ENCODE results near the gene MXI1. TPM values are rescaled to one million over a fixed set of nuclear protein-coding genes. Genes with fewer than 3 reads are reported as not detected.
A peak's percentile ranks its signal among the peaks of the same experiment; 100 is the strongest.

The MXI1 gene
- total RNA-seq, 1 experiment from 2014 or later: 16.6 TPM

GRCh38 chr10:110226926-110227641 is 19.7 kb downstream of the MXI1 start:
- DNase-seq (ENCODE audit: low spot score): peak; percentile 59
- peak; percentile 37 for ATAC-seq
- TF ChIP-seq ZBTB43 (CRISPR knock-in tag; IDR thresholded peaks at IDR 0.05): 0 out of 2 replicates have a peak, but pooled peaks have one; percentile 69
- TF ChIP-seq SP1 (CRISPR knock-in tag; conservative IDR thresholded peaks at IDR 0.05): peak; percentile 85
- TF ChIP-seq NFATC4 (CRISPR knock-in tag; IDR thresholded peaks at IDR 0.05): no peak
- no peak for TF ChIP-seq E2F4 (CRISPR knock-in tag; IDR thresholded peaks at IDR 0.05; ENCODE audit: borderline replicate concordance, low read depth)
- TF ChIP-seq ZNF423 (CRISPR knock-in tag; IDR thresholded peaks at IDR 0.05): no peak
- TF ChIP-seq ZNF281 (CRISPR knock-in tag; IDR thresholded peaks at IDR 0.05): no peak
- TF ChIP-seq CREB1 (CRISPR knock-in tag; IDR thresholded peaks at IDR 0.05): no peak
- TF ChIP-seq E2F1 (CRISPR knock-in tag; IDR thresholded peaks at IDR 0.05): no peak
- TF ChIP-seq FOXP4 (CRISPR knock-in tag; IDR thresholded peaks at IDR 0.05): peak; percentile 83
- no peak for TF ChIP-seq FOXJ3 (CRISPR knock-in tag; IDR thresholded peaks at IDR 0.05; ENCODE audit: borderline replicate concordance)
- TF ChIP-seq ZNF671 (CRISPR knock-in tag; IDR thresholded peaks at IDR 0.05): no peak
- no peak for TF ChIP-seq SOX15 (CRISPR knock-in tag; IDR thresholded peaks at IDR 0.05)
- TF ChIP-seq ZSCAN18 (CRISPR knock-in tag; IDR thresholded peaks at IDR 0.05): no peak
- TF ChIP-seq GABPB1 (CRISPR knock-in tag; IDR thresholded peaks at IDR 0.05): no peak
- no peak; the same call in 1 of the 2 replicates for TF ChIP-seq ARID4B (CRISPR knock-in tag; IDR thresholded peaks at IDR 0.05; ENCODE audit: borderline replicate concordance)
- TF ChIP-seq USF1 (CRISPR knock-in tag; IDR thresholded peaks at IDR 0.05): no peak
- TF ChIP-seq PRRX2 (CRISPR knock-in tag; IDR thresholded peaks at IDR 0.05): no peak
- TF ChIP-seq FOXP1 (CRISPR knock-in tag; IDR thresholded peaks at IDR 0.05; ENCODE audit: borderline replicate concordance): peak; percentile 61; the same call in 1 of the 2 replicates

More at GRCh38 chr10:110226926-110227641, 19.7 kb downstream of the MXI1 start:
- Mint-ChIP-seq H3K36me3 (no peaks in the 10 kb centered on the region), H3K4me1 (peaks cover 29% of the 10 kb centered on the region), H3K27me3 (ENCODE audit: low read depth) (peaks cover 17% of the 10 kb centered on the region), H3K9me3 (no peaks in the 10 kb centered on the region), H3K4me3 (peak overlapping the region; percentile 96), H3K27ac (no peak overlapping the region)
- ChIA-PET POLR2A (interaction anchor here (0.7 to 9.5 kb wide), 2 partner anchors 18 to 21 kb away, joined by 3 to 101 read pairs; no protein-coding TSS in a partner anchor), CTCF (interaction anchor here (0.6 to 1.6 kb wide), 10 partner anchors 16 to 400 kb away, joined by 3 to 12 read pairs (median 4); no protein-coding TSS in a partner anchor)

All from WTC11 (cell line).